ENCODE results near the gene NPTX2.

NPTX2 gene

GRCh38 chr7:98591926-98592325 lies 25.2 kb upstream of the NPTX2 start:
- no peaks in the 10 kb centered on the region for H3K4me1 ChIP-seq (ENCODE audit: control insufficient read depth, insufficient read depth, low read length)
- H3K9ac ChIP-seq (ENCODE audit: low read length), result no peak overlapping the region
- no peaks in the 10 kb centered on the region for H3K9me3 ChIP-seq (ENCODE audit: control insufficient read depth, insufficient read depth, low read depth, low read length)
- no peak overlapping the region for H3K27ac ChIP-seq (ENCODE audit: low read depth, low read length)
- H3K27me3 ChIP-seq (ENCODE audit: control insufficient read depth, insufficient read depth, low read length), result no peaks in the 10 kb centered on the region; the same call in 1 of the 2 replicates
- H3K36me3 ChIP-seq (ENCODE audit: control insufficient read depth, insufficient read depth, low read length), result no peaks in the 10 kb centered on the region
- H3K4me3 ChIP-seq (ENCODE audit: low read depth, low read length), result no peak overlapping the region

- H3K9me3 ChIP-seq (ENCODE audit: control insufficient read depth, insufficient read depth, low read depth, low read length), result no peaks in the 10 kb centered on the region
- no peaks in the 10 kb centered on the region for H3K4me1 ChIP-seq (ENCODE audit: control insufficient read depth, insufficient read depth, low read length)
- H3K4me3 ChIP-seq (ENCODE audit: low read depth, low read length), result no peak overlapping the region
- H3K27me3 ChIP-seq (ENCODE audit: control insufficient read depth, insufficient read depth, low read length), result no peaks in the 10 kb centered on the region; the same call in 1 of the 2 replicates
- no peak overlapping the region for H3K27ac ChIP-seq (ENCODE audit: low read depth, low read length)
- H3K36me3 ChIP-seq (ENCODE audit: control insufficient read depth, insufficient read depth, low read length), result no peaks in the 10 kb centered on the region
- no peak overlapping the region for H3K9ac ChIP-seq (ENCODE audit: low read length)
Measured at GRCh38 chr7:98594348-98594747, 22.7 kb upstream of the NPTX2 start.

GRCh38 chr7:98594787-98595186 lies 22.3 kb upstream of the NPTX2 start:
- Histone ChIP-seq H3K4me3 (ENCODE audit: low read depth, low read length) (no peak overlapping the region), H3K9me3 (ENCODE audit: control insufficient read depth, insufficient read depth, low read depth, low read length) (no peaks in the 10 kb centered on the region), H3K36me3 (ENCODE audit: control insufficient read depth, insufficient read depth, low read length) (no peaks in the 10 kb centered on the region), H3K9ac (ENCODE audit: low read length) (no peak overlapping the region), H3K27ac (ENCODE audit: low read depth, low read length) (no peak overlapping the region), H3K4me1 (ENCODE audit: control insufficient read depth, insufficient read depth, low read length) (no peaks in the 10 kb centered on the region), H3K27me3 (ENCODE audit: control insufficient read depth, insufficient read depth, low read length) (no peaks in the 10 kb centered on the region; the same call in 1 of the 2 replicates)

GRCh38 chr7:98598846-98599615 lies 18.1 kb upstream of the NPTX2 start:
- H3K9ac ChIP-seq (ENCODE audit: low read length), result no peak overlapping the region
- no peak overlapping the region for H3K4me3 ChIP-seq (ENCODE audit: low read depth, low read length)
- H3K4me1 ChIP-seq (ENCODE audit: control insufficient read depth, insufficient read depth, low read length), result no peaks in the 10 kb centered on the region
- no peaks in the 10 kb centered on the region; the same call in 1 of the 2 replicates for H3K27me3 ChIP-seq (ENCODE audit: control insufficient read depth, insufficient read depth, low read length)
- H3K9me3 ChIP-seq (ENCODE audit: control insufficient read depth, insufficient read depth, low read depth, low read length), result no peaks in the 10 kb centered on the region
- no peak overlapping the region for H3K27ac ChIP-seq (ENCODE audit: low read depth, low read length)
- no peaks in the 10 kb centered on the region for H3K36me3 ChIP-seq (ENCODE audit: control insufficient read depth, insufficient read depth, low read length)

- no peak overlapping the region for H3K27ac ChIP-seq (ENCODE audit: low read depth, low read length)
- no peaks in the 10 kb centered on the region; the same call in 1 of the 2 replicates for H3K27me3 ChIP-seq (ENCODE audit: control insufficient read depth, insufficient read depth, low read length)
- H3K36me3 ChIP-seq (ENCODE audit: control insufficient read depth, insufficient read depth, low read length), result no peaks in the 10 kb centered on the region
- H3K9me3 ChIP-seq (ENCODE audit: control insufficient read depth, insufficient read depth, low read depth, low read length), result no peaks in the 10 kb centered on the region
- H3K9ac ChIP-seq (ENCODE audit: low read length), result no peak overlapping the region
- H3K4me1 ChIP-seq (ENCODE audit: control insufficient read depth, insufficient read depth, low read length), result no peaks in the 10 kb centered on the region
- no peak overlapping the region for H3K4me3 ChIP-seq (ENCODE audit: low read depth, low read length)
Measured at GRCh38 chr7:98599886-98600285, 17.2 kb upstream of the NPTX2 start.

- Histone ChIP-seq H3K4me3 (ENCODE audit: low read depth, low read length) (no peak overlapping the region), H3K9me3 (ENCODE audit: control insufficient read depth, insufficient read depth, low read depth, low read length) (no peaks in the 10 kb centered on the region), H3K27me3 (ENCODE audit: control insufficient read depth, insufficient read depth, low read length) (peaks cover 1% of the 10 kb centered on the region; the same call in 1 of the 2 replicates), H3K27ac (ENCODE audit: low read depth, low read length) (no peak overlapping the region), H3K9ac (ENCODE audit: low read length) (no peak overlapping the region), H3K36me3 (ENCODE audit: control insufficient read depth, insufficient read depth, low read length) (no peaks in the 10 kb centered on the region), H3K4me1 (ENCODE audit: control insufficient read depth, insufficient read depth, low read length) (no peaks in the 10 kb centered on the region)
Measured at GRCh38 chr7:98602755-98603398, 14.2 kb upstream of the NPTX2 start.

GRCh38 chr7:98603399-98603788 lies 13.7 kb upstream of the NPTX2 start:
- Histone ChIP-seq H3K4me1 (ENCODE audit: control insufficient read depth, insufficient read depth, low read length) (no peaks in the 10 kb centered on the region), H3K36me3 (ENCODE audit: control insufficient read depth, insufficient read depth, low read length) (no peaks in the 10 kb centered on the region), H3K27ac (ENCODE audit: low read depth, low read length) (no peak overlapping the region), H3K9ac (ENCODE audit: low read length) (no peak overlapping the region), H3K4me3 (ENCODE audit: low read depth, low read length) (no peak overlapping the region), H3K27me3 (ENCODE audit: control insufficient read depth, insufficient read depth, low read length) (peaks cover 7% of the 10 kb centered on the region; the same call in 1 of the 2 replicates), H3K9me3 (ENCODE audit: control insufficient read depth, insufficient read depth, low read depth, low read length) (no peaks in the 10 kb centered on the region)

- Histone ChIP-seq H3K27me3 (ENCODE audit: control insufficient read depth, insufficient read depth, low read length) (peaks cover 92% of the 10 kb centered on the region), H3K9me3 (ENCODE audit: control insufficient read depth, insufficient read depth, low read depth, low read length) (no peaks in the 10 kb centered on the region), H3K27ac (ENCODE audit: low read depth, low read length) (no peak overlapping the region)
Measured at GRCh38 chr7:98613601-98614425, 3.3 kb upstream of the NPTX2 start.

GRCh38 chr7:98616381-98617050 lies 569 bp upstream of the NPTX2 start:
- peaks cover 10% of the 10 kb centered on the region for H3K4me1 ChIP-seq (ENCODE audit: control insufficient read depth, insufficient read depth, low read length)
- no peak overlapping the region for H3K9ac ChIP-seq (ENCODE audit: low read length)
- H3K9me3 ChIP-seq (ENCODE audit: control insufficient read depth, insufficient read depth, low read depth, low read length), result no peaks in the 10 kb centered on the region
- H3K36me3 ChIP-seq (ENCODE audit: control insufficient read depth, insufficient read depth, low read length), result no peaks in the 10 kb centered on the region
- peak overlapping the region; percentile 61 for H3K4me3 ChIP-seq (ENCODE audit: low read depth, low read length)
- H3K27ac ChIP-seq (ENCODE audit: low read depth, low read length), result no peak overlapping the region
- H3K27me3 ChIP-seq (ENCODE audit: control insufficient read depth, insufficient read depth, low read length), result peaks cover 92% of the 10 kb centered on the region

More at GRCh38 chr7:98613601-98614425, 3.3 kb upstream of the NPTX2 start:
- Histone ChIP-seq H3K36me3 (ENCODE audit: control insufficient read depth, insufficient read depth, low read length) (no peaks in the 10 kb centered on the region), H3K4me1 (ENCODE audit: control insufficient read depth, insufficient read depth, low read length) (peaks cover 4% of the 10 kb centered on the region), H3K9ac (ENCODE audit: low read length) (no peak overlapping the region), H3K4me3 (ENCODE audit: low read depth, low read length) (no peak overlapping the region)

GRCh38 chr7:98617960-98618418 lies 904 bp downstream of the NPTX2 start:
- Histone ChIP-seq H3K27me3 (ENCODE audit: control insufficient read depth, insufficient read depth, low read length) (peaks cover 85% of the 10 kb centered on the region), H3K9me3 (ENCODE audit: control insufficient read depth, insufficient read depth, low read depth, low read length) (no peaks in the 10 kb centered on the region), H3K27ac (ENCODE audit: low read depth, low read length) (no peak overlapping the region), H3K36me3 (ENCODE audit: control insufficient read depth, insufficient read depth, low read length) (no peaks in the 10 kb centered on the region), H3K4me3 (ENCODE audit: low read depth, low read length) (peak overlapping the region; percentile 68), H3K9ac (ENCODE audit: low read length) (no peak overlapping the region), H3K4me1 (ENCODE audit: control insufficient read depth, insufficient read depth, low read length) (peaks cover 10% of the 10 kb centered on the region)
